Skeletal muscle tissue (tissue), 4 donors: Measurements from ENCODE around the gene PDHA2. TPM values are rescaled to one million over a fixed set of nuclear protein-coding genes. Genes with fewer than 3 reads are reported as not detected.

Source experiments
- H3K27ac ChIP-seq: one replicate; pipeline ENCODE4 v1.7.0; 2013; ENCODE audit warnings: mild to moderate bottlenecking, low read depth, low read length, inconsistent platforms
- H3K27me3 ChIP-seq, 3 donors: one replicate each; pipeline ENCODE4 v1.7.0; 2013; ENCODE audit warnings: low read length in 3 of 3; ENCODE audit not compliant: control insufficient read depth in 3 of 3, insufficient read depth in 3 of 3
- H3K36me3 ChIP-seq, 3 donors: one replicate each; pipeline ENCODE4 v1.7.0; 2013; ENCODE audit warnings: low read length in 3 of 3; ENCODE audit not compliant: control insufficient read depth in 3 of 3, insufficient read depth in 3 of 3
- H3K4me1 ChIP-seq, 3 donors: one replicate each; pipeline ENCODE4 v1.7.0; 2013; ENCODE audit warnings: low read length in 3 of 3, mild to moderate bottlenecking in 3 of 3; ENCODE audit not compliant: control insufficient read depth in 3 of 3, insufficient read depth in 3 of 3
- H3K4me3 ChIP-seq, 3 donors: one replicate each; pipeline ENCODE4 v1.7.0; 2013; ENCODE audit warnings: low read length in 3 of 3
- H3K9ac ChIP-seq, 3 donors: one replicate each; pipeline ENCODE4 v1.7.0; 2013; ENCODE audit warnings: low read length in 3 of 3, mild to moderate bottlenecking in 3 of 3, moderate library complexity in 2 of 3, low read depth in 1 of 3
- H3K9me3 ChIP-seq, 3 donors: one replicate each; pipeline ENCODE4 v1.7.0; 2013; ENCODE audit warnings: low read length in 3 of 3; ENCODE audit not compliant: control insufficient read depth in 3 of 3
- total RNA-seq: library from RNA; depleted of rRNA; stranded (reverse); fragments of >200 nt; gene quantifications from one replicate; pipeline ENCODE4 v1.2.3, GENCODE V29; 2014
- donor health status: Osteomylitis.

The PDHA2 gene
- total RNA-seq, result not detected

DNA sequence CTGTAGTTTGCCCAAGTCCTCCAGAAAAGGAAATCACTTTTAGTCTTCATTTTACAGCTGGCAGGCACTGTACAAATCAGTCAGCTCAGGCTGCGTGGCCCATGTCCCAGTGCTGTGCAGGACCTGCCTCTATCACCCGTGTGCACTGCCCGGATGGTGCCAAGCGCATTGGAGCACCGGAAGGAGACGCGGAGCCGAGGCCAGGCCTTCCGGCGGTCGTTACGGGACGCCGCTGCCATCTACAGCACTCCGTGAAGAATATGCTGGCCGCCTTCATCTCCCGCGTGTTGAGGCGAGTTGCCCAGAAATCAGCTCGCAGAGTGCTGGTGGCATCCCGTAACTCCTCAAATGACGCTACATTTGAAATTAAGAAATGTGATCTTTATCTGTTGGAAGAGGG lies at the start of gene PDHA2:
Gene PDHA2, plus strand, starts transcription at position 203 of the 400 bp plus-strand sequence. Its CDS starts 58 bp downstream, at position 261.
- Histone ChIP-seq H3K9me3 (no peaks in the 10 kb centered on the region), H3K36me3 (no peaks in the 10 kb centered on the region), H3K27me3 (no peaks in the 10 kb centered on the region)

DNA sequence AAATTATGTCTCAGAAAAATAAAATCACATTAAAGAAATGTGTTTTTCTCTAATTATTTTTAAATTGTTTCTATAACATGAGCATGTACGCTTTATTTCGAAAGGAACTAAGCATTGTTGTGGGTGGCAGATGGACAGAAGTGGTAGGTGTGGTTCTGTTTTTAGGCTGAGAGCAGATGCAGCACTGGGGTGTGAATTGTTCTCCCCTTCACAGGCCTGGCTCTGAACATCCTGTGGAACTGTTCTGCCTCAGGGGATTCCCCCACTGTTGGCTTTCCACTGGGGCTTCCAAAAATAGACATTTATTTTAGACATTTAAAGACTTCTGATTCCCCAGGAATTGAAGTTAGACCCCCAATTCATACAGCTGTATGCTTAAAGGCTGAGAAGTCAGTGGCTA lies 41.9 kb upstream of the PDHA2 start:
- no peak overlapping the region for H3K4me3 ChIP-seq

More for the DNA sequence above, at the start of gene PDHA2:
- no peak within 1 kb of the TSS for H3K4me3 ChIP-seq
- H3K27ac ChIP-seq, result no peak within 1 kb of the TSS
- H3K9ac ChIP-seq, result no peak within 1 kb of the TSS
- no peaks in the 10 kb centered on the region for H3K4me1 ChIP-seq

DNA sequence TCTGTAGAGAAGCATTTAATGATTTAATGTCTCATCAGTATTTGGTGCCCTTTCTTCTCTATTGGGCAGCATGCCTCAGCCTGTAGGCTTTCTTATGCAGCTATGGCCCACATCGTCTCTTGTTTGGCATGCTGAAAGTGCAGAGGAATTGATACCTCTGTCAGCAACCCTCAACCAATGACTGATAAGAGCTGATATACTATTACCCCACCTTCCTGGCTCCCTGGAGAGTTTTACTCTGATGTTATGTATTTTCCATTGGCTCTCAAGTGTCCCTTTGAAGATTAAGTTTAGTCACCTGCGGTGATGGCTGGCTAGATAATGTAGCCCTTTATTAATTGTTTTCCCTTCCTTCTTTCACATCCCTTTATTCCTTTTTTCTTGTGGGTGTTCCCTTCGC lies 41.2 kb upstream of the PDHA2 start:
- no peaks in the 10 kb centered on the region for H3K9me3 ChIP-seq
- H3K27ac ChIP-seq, result no peak overlapping the region
- H3K4me1 ChIP-seq, result no peaks in the 10 kb centered on the region
- H3K4me3 ChIP-seq, result no peak overlapping the region
- no peak overlapping the region for H3K9ac ChIP-seq
- no peaks in the 10 kb centered on the region for H3K27me3 ChIP-seq
- no peaks in the 10 kb centered on the region for H3K36me3 ChIP-seq

More for the DNA sequence above, 41.9 kb upstream of the PDHA2 start:
- Histone ChIP-seq H3K27me3 (no peaks in the 10 kb centered on the region), H3K9ac (no peak overlapping the region), H3K9me3 (no peaks in the 10 kb centered on the region), H3K27ac (no peak overlapping the region), H3K4me1 (no peaks in the 10 kb centered on the region), H3K36me3 (no peaks in the 10 kb centered on the region)

DNA sequence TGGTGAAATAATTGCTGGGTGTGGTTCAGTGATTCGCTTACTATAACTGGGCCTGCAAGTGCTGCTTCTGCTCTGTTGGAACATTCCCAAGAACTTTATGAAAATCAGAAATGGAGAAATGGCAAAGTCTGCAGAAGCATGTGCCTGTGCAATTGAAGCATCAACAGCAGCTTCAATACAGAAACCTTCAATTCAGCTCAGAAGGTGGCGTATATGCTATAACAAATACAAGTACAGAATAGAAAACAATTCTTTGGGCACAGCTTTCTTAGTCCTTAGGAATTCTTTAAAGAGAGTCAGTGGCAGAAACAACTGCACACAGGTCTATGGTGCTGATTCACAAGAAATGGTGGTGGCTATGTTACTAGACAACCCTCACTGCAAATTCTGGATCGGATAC lies 18.0 kb upstream of the PDHA2 start:
- Histone ChIP-seq H3K9me3 (no peaks in the 10 kb centered on the region), H3K4me1 (no peaks in the 10 kb centered on the region), H3K27ac (no peak overlapping the region), H3K27me3 (no peaks in the 10 kb centered on the region), H3K4me3 (no peak overlapping the region), H3K36me3 (no peaks in the 10 kb centered on the region), H3K9ac (no peak overlapping the region)

DNA sequence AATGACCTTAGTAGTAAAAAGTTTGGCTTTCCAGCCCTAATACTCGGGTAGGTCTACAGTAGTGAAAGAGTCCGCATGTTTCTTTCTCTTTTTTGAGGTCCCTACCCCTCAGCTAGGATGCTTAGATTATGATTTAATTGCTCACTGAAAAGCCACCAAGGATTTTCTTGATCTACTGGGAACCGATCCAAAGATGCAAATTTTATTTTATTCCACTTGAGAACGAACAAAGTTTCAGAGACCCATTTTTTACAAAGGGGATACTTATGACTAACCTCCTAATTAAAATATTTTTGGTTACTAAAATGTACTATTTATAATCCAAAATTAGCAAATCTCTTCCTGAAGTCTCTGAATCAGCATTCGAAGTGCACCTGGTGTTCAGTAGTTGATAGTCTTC lies 14.3 kb upstream of the PDHA2 start:
- Histone ChIP-seq H3K9ac (no peak overlapping the region), H3K4me3 (no peak overlapping the region), H3K4me1 (no peaks in the 10 kb centered on the region), H3K9me3 (no peaks in the 10 kb centered on the region), H3K27me3 (no peaks in the 10 kb centered on the region), H3K36me3 (no peaks in the 10 kb centered on the region), H3K27ac (no peak overlapping the region)

DNA sequence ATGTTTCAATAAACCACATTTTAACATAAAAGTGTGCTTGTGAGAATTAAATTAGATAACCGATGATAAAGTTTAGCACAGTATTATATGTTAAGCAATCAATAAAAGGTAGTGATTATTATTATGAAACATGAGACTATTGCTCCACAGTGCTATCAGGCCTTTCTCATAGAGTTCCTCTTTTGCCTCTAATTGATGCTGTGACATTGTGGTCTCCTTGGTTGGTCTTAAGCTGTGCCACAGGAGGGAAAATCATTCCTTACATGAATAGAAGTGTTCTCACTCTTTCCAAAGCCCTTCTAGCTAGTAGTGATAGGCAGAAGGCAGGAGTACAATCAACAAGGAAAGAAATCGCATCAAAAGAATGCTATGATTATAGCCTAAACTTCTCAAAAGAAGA lies 9.2 kb upstream of the PDHA2 start:
- no peaks in the 10 kb centered on the region for H3K4me1 ChIP-seq
- H3K9ac ChIP-seq, result no peak overlapping the region
- H3K36me3 ChIP-seq, result no peaks in the 10 kb centered on the region
- H3K27ac ChIP-seq, result no peak overlapping the region
- no peak overlapping the region for H3K4me3 ChIP-seq
- H3K27me3 ChIP-seq, result no peaks in the 10 kb centered on the region
- H3K9me3 ChIP-seq, result no peaks in the 10 kb centered on the region

DNA sequence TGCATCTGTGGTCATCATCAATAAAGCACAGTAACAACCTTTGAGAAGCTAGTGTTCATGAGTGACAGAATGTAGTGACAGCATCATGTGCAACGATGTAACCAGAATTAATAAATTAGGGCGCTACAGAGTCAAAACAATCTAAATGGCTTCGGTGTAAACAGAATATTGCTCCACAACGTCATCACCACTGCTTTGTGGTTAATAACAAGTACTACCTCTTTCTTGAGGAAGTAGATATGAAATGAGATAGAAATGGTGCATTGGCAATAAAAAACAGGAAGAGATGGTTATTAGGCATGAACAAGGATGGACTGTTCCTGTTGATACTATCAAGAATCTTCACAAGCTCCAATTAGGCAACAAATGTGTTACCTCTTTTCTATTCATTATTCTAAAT lies 8.7 kb upstream of the PDHA2 start:
- Histone ChIP-seq H3K4me3 (no peak overlapping the region), H3K9me3 (no peaks in the 10 kb centered on the region), H3K9ac (no peak overlapping the region), H3K27ac (no peak overlapping the region), H3K4me1 (no peaks in the 10 kb centered on the region), H3K27me3 (no peaks in the 10 kb centered on the region), H3K36me3 (no peaks in the 10 kb centered on the region)

DNA sequence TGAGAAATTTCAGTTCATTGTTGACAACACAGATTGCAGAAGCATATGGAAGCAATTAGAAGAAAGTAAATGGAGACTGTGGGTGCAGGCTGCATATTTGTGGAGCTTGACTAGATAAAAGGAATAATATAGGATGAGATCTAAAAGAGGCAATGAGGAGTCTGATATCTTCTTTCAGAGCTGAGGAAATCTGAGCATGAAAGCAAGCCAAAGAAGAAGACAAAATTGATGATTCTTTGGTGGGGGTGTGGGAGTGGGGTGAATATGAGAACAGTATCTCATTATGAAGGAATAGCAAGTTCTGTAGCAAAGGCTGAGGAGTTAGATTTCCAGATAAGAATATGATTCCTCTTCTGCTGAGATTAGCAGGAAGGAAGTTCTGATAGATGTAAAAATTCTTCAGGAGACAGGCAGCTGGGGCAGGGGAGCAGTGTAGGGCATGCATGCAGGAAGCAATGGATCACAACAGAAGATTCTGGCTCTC lies 6.1 kb upstream of the PDHA2 start:
- no peaks in the 10 kb centered on the region for H3K36me3 ChIP-seq
- no peak overlapping the region for H3K27ac ChIP-seq
- H3K9ac ChIP-seq, result no peak overlapping the region
- no peaks in the 10 kb centered on the region for H3K4me1 ChIP-seq
- H3K9me3 ChIP-seq, result no peaks in the 10 kb centered on the region
- H3K27me3 ChIP-seq, result no peaks in the 10 kb centered on the region
- H3K4me3 ChIP-seq, result no peak overlapping the region

DNA sequence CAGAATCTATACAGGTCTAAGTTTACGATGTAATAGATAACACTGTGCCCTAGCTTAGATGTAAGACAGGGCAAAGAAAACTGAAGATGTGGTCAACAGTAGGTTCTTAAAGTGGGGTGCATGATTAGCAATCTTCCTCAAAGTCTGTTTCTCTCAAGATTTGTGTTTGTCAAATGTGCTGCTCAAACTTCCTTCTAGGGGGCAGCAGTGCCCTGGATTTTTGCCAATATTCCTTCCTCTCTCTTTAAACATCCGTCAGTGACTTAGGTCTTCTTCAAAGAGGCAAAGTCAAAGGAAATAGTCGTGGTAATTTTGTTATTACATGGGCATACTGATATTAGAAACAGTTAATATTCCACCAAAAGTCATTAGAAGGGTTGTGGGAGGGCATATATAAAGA lies 4.2 kb upstream of the PDHA2 start:
- no peak overlapping the region for H3K9ac ChIP-seq
- no peaks in the 10 kb centered on the region for H3K9me3 ChIP-seq
- H3K4me1 ChIP-seq, result no peaks in the 10 kb centered on the region
- no peak overlapping the region for H3K27ac ChIP-seq
- no peaks in the 10 kb centered on the region for H3K27me3 ChIP-seq
- no peak overlapping the region for H3K4me3 ChIP-seq
- H3K36me3 ChIP-seq, result no peaks in the 10 kb centered on the region

DNA sequence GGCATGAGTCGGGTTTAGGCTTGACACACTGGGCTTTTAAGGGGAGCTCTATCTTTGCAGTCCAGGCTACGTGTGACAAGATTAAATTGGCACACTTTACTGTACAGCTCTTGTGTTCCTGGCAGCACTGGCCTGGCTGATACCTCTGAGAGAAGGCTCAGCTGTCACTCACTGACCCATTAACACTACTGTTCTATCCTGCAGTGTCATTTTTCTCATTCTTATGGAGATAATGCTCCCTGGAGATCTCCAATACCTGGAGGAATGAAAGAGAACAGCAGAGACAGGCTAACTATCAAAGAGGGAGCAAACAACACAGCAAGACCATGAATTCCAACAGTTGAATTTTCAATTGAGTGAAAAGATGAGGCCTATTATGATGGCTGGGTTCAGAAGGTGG lies 1.7 kb upstream of the PDHA2 start:
- no peaks in the 10 kb centered on the region for H3K4me1 ChIP-seq
- no peak overlapping the region for H3K4me3 ChIP-seq
- H3K36me3 ChIP-seq, result no peaks in the 10 kb centered on the region
- no peaks in the 10 kb centered on the region for H3K27me3 ChIP-seq
- no peak overlapping the region for H3K9ac ChIP-seq
- no peaks in the 10 kb centered on the region for H3K9me3 ChIP-seq
- no peak overlapping the region for H3K27ac ChIP-seq
